B cell (primary cell): ENCODE measurements around the gene SPSB1. TPM values are rescaled to one million over a fixed set of nuclear protein-coding genes. Genes with fewer than 3 reads are reported as not detected.
"Not testable (repeated sequence)": the region's sequence is repeated elsewhere in the genome, so short reads cannot be mapped to it uniquely, and the experiment has no call there.

Experiments
- ATAC-seq: fragments of 200-7000 bp; cut with Tn5 transposase; one replicate; pipeline ENCODE4 v1.10.0; 2021; ENCODE audit warnings: low read depth, mild to moderate bottlenecking, moderate number of reproducible peaks, moderate library complexity
- CTCF ChIA-PET: fragments of 350-600 bp; sonication (Branson Sonifier 250); formaldehyde crosslinking; loops from one replicate; lab custom pipeline; 2021; ENCODE audit warnings: antibody characterized with exemption, inconsistent platforms; lab: Charles Lee
- POLR2A ChIA-PET: fragments of 350-600 bp; sonication (Branson Sonifier 250); formaldehyde crosslinking; loops from one replicate; lab custom pipeline; 2021; ENCODE audit warnings: antibody characterized with exemption; lab: Charles Lee
- DNase-seq: peaks from one replicate; pipeline ENCODE4 v3.0.0; 2013
- H2AFZ ChIP-seq: 2 replicates; pipeline ENCODE4 v1.6.1; 2012; ENCODE audit warnings: mild to moderate bottlenecking, low read depth, low read length; ENCODE audit not compliant: insufficient read depth, poor library complexity, severe bottlenecking
- H3K27ac ChIP-seq, 2 donors: 1 replicate in 1 of 2; 2 replicates in 1 of 2; pipeline ENCODE4 v1.5.1; 2012 to 2013; ENCODE audit warnings: low read length in 2 of 2, mild to moderate bottlenecking in 2 of 2, moderate library complexity in 1 of 2
- H3K27me3 ChIP-seq, 4 experiments: fragments of 200-600 bp in 1 of 4; sonication (generic) in 1 of 4; replicated peaks in 1 of 4; 1 replicate in 2 of 4; 2 replicates in 2 of 4; pipeline versions ENCODE4 v1.6.1 to v1.7.0; 2013 to 2016; ENCODE audit warnings: low read length in 3 of 4, mild to moderate bottlenecking in 2 of 4, mixed read lengths in 1 of 4, moderate library complexity in 1 of 4; ENCODE audit not compliant: insufficient read depth in 4 of 4, control insufficient read depth in 3 of 4; ENCODE audit errors: control extremely low read depth in 1 of 4
- H3K36me3 ChIP-seq, 2 experiments: replicated peaks in 1 of 2; 1 replicate in 1 of 2; 2 replicates in 1 of 2; pipeline versions ENCODE4 v1.6.1 to v1.7.1; 2013; ENCODE audit warnings: low read length in 1 of 2; ENCODE audit not compliant: insufficient read depth in 2 of 2, control insufficient read depth in 1 of 2; ENCODE audit errors: control extremely low read depth in 1 of 2, extremely low read depth in 1 of 2
- H3K4me1 ChIP-seq, 2 donors: fragments of 200-600 bp in 1 of 2; sonication (generic) in 1 of 2; 1 replicate in 1 of 2; 2 replicates in 1 of 2; pipeline versions ENCODE4 v1.5.1 to v1.6.1; 2013 to 2017; ENCODE audit warnings: low read length in 2 of 2; ENCODE audit not compliant: control insufficient read depth in 2 of 2, insufficient read depth in 2 of 2
- H3K4me2 ChIP-seq: replicated peaks from 2 replicates; pipeline ENCODE3; 2012; ENCODE audit warnings: mild to moderate bottlenecking, low read depth, low read length; ENCODE audit not compliant: poor library complexity, severe bottlenecking
- H3K4me3 ChIP-seq, 5 experiments: fragments of 200-600 bp in 1 of 5; sonication (generic) in 1 of 5; 1 replicate in 3 of 5; 2 replicates in 2 of 5; pipeline versions ENCODE4 v1.5.1 to v1.7.0; 2011 to 2016; ENCODE audit warnings: low read length in 4 of 5, mild to moderate bottlenecking in 4 of 5, low read depth in 2 of 5, control low read depth in 1 of 5, moderate library complexity in 1 of 5; ENCODE audit not compliant: insufficient read depth in 1 of 5; ENCODE audit errors: control extremely low read depth in 1 of 5, extremely low read depth in 1 of 5
- H3K79me2 ChIP-seq: fragments of 200-600 bp; sonication (generic); one replicate; pipeline ENCODE4 v1.6.0; 2016; ENCODE audit warnings: low read length; ENCODE audit not compliant: control insufficient read depth, insufficient read depth
- H3K9ac ChIP-seq: fragments of 200-600 bp; sonication (generic); 2 replicates; pipeline ENCODE4 v1.6.1; 2017; ENCODE audit warnings: mild to moderate bottlenecking, low read length, moderate library complexity
- H3K9me3 ChIP-seq, 3 donors: one replicate each; pipeline versions ENCODE4 v1.6.1 to v1.7.1; 2013; ENCODE audit warnings: low read length in 2 of 3; ENCODE audit not compliant: control insufficient read depth in 2 of 3, insufficient read depth in 1 of 3; ENCODE audit errors: control extremely low read depth in 1 of 3
- H4K20me1 ChIP-seq: 2 replicates; pipeline ENCODE4 v1.6.0; 2012; ENCODE audit warnings: mild to moderate bottlenecking, low read length; ENCODE audit not compliant: insufficient read depth, control insufficient read depth, poor library complexity, severe bottlenecking
- H3K27ac Mint-ChIP-seq: one replicate; pipeline ENCODE4 v1.8.0; 2021; ENCODE audit warnings: mixed read lengths
- H3K27me3 Mint-ChIP-seq: one replicate; pipeline ENCODE4 v1.8.0; 2021; ENCODE audit warnings: mixed read lengths
- H3K4me1 Mint-ChIP-seq: one replicate; pipeline ENCODE4 v1.8.0; 2021; ENCODE audit warnings: mixed read lengths
- H3K4me3 Mint-ChIP-seq: one replicate; pipeline ENCODE4 v1.8.0; 2021; ENCODE audit warnings: mixed read lengths
- H3K9me3 Mint-ChIP-seq: one replicate; pipeline ENCODE4 v1.8.0; 2022; ENCODE audit warnings: mixed read lengths; ENCODE audit not compliant: insufficient read depth
- CTCF ChIP-seq: fragments of 200-600 bp; IDR thresholded peaks from one replicate; pipeline ENCODE4 v1.8.0; 2022; ENCODE audit warnings: antibody characterized with exemption, mild to moderate bottlenecking
- EZH2 ChIP-seq: IDR thresholded peaks from 2 replicates; pipeline ENCODE4 v1.6.1; 2012; ENCODE audit warnings: borderline replicate concordance, low read depth, mild to moderate bottlenecking, moderate library complexity, low read length; ENCODE audit not compliant: insufficient read depth, poor library complexity, severe bottlenecking
- WGBS: methylation state at CpG from one replicate; pipeline ENCODE4 v1.1.5; 2013; ENCODE audit warnings: missing lambda C conversion rate; ENCODE audit not compliant: insufficient coverage; 5-methylcytosine and 5-hydroxymethylcytosine counted together
- intact Hi-C: fragments of 100-400 bp; cut with micrococcal nuclease; formaldehyde crosslinking; loops from one replicate; pipeline ENCODE4 v1.10.0; 2022
- polyA plus RNA-seq: library from polyadenylated mRNA; depleted of rRNA; stranded (reverse); fragments of >200 nt; gene quantifications from 2 replicates; pipeline ENCODE4 v1.2.3, GENCODE V29; 2012
- total RNA-seq, 2 donors: library from RNA; stranded (reverse); fragments of 120-200 nt in 1 of 2; gene quantifications; 1 replicate in 1 of 2; 2 replicates in 1 of 2; pipeline versions ENCODE4 v1.2.3 to v1.2.4, GENCODE V29; 2013 to 2022

The SPSB1 gene
- total and polyA plus RNA-seq, 2 donors (not counting 1 experiment from before 2014, with no cell fraction given): 1.7 to 9.4 TPM

GRCh38 chr1:9384128-9384527, 91.4 kb downstream of the SPSB1 start:
- H3K9ac ChIP-seq: no peak overlapping the region
- no peaks in the 10 kb centered on the region for H3K9me3 Mint-ChIP-seq
- TF ChIP-seq EZH2 (no peak), CTCF (no peak)
- peaks cover 0 to 8% (median 0%) of the 10 kb centered on the region in 3 donors for H3K9me3 ChIP-seq
- ATAC-seq (no peak), DNase-seq (no peak)
- H3K4me3 Mint-ChIP-seq: no peak overlapping the region
- H3K4me1 Mint-ChIP-seq: peaks cover 4% of the 10 kb centered on the region
- H3K27me3 Mint-ChIP-seq: peaks cover 13% of the 10 kb centered on the region
- ChIA-PET POLR2A (no interaction called here), CTCF (interaction anchor here (1.3 kb wide), 1 partner anchor 94 kb away, joined by 3 read pairs; no protein-coding TSS in a partner anchor)
- intact Hi-C loops: no loop called here
- WGBS: 90% methylated on average over 6 of the region's 7 CpGs
- no peaks in the 10 kb centered on the region for H3K27me3 ChIP-seq
- H3K79me2 ChIP-seq: no peaks in the 10 kb centered on the region
- H3K36me3 ChIP-seq: no peaks in the 10 kb centered on the region
- H3K27ac Mint-ChIP-seq: no peak overlapping the region
- H3K4me1 ChIP-seq: no peaks in the 10 kb centered on the region
- no peak overlapping the region for H3K4me2 ChIP-seq
- no peaks in the 10 kb centered on the region for H4K20me1 ChIP-seq
- H2AFZ ChIP-seq: no peak overlapping the region
- H3K27ac ChIP-seq: no peak overlapping the region
- H3K4me3 ChIP-seq: no peak overlapping the region

GRCh38 chr1:9384751-9385245, 92.1 kb downstream of the SPSB1 start:
- no peak overlapping the region for H3K4me3 ChIP-seq
- H3K27me3 Mint-ChIP-seq: peaks cover 17% of the 10 kb centered on the region
- no peaks in the 10 kb centered on the region for H3K9me3 Mint-ChIP-seq
- no peak for DNase-seq
- no peaks in the 10 kb centered on the region for H3K27me3 ChIP-seq
- H3K27ac ChIP-seq: no peak overlapping the region
- intact Hi-C loops: no loop called here
- no peak overlapping the region for H2AFZ ChIP-seq
- no peaks in the 10 kb centered on the region for H3K36me3 ChIP-seq
- peaks cover 0 to 8% (median 0%) of the 10 kb centered on the region in 3 donors for H3K9me3 ChIP-seq
- ChIA-PET CTCF (interaction anchor here (0.6 kb wide), 1 partner anchor 107 kb away, joined by 3 read pairs; no protein-coding TSS in a partner anchor), POLR2A (no interaction called here)
- H3K4me1 ChIP-seq: no peaks in the 10 kb centered on the region
- no peak overlapping the region for H3K4me3 Mint-ChIP-seq
- no peaks in the 10 kb centered on the region for H3K79me2 ChIP-seq
- H3K4me1 Mint-ChIP-seq: peaks cover 4% of the 10 kb centered on the region
- no peak for ATAC-seq
- 95% methylated on average over 18 of the region's 18 CpGs for WGBS
- no peak overlapping the region for H3K9ac ChIP-seq
- TF ChIP-seq EZH2 (no peak), CTCF (no peak)
- no peaks in the 10 kb centered on the region for H4K20me1 ChIP-seq
- H3K4me2 ChIP-seq: no peak overlapping the region
- H3K27ac Mint-ChIP-seq: no peak overlapping the region

- H3K79me2 ChIP-seq, H3K27ac Mint-ChIP-seq, H3K9ac ChIP-seq, H3K4me2 ChIP-seq, DNase-seq, H3K4me1 Mint-ChIP-seq, CTCF ChIA-PET, H3K9me3 Mint-ChIP-seq, H3K27me3 ChIP-seq, H3K9me3 ChIP-seq, H3K4me1 ChIP-seq, H3K4me3 Mint-ChIP-seq, H3K4me3 ChIP-seq, H3K36me3 ChIP-seq, intact Hi-C loops, H2AFZ ChIP-seq, ATAC-seq, POLR2A ChIA-PET, H3K27ac ChIP-seq, H4K20me1 ChIP-seq: not testable (repeated sequence)
- H3K27me3 Mint-ChIP-seq: peaks cover 19% of the 10 kb centered on the region
- 95% methylated on average over 7 of the region's 10 CpGs for WGBS
Observed at GRCh38 chr1:9385392-9385791, 92.7 kb downstream of the SPSB1 start.
